ENCODE results near the gene SEC22C.

Gene SEC22C

GRCh38 chr3:42498034-42498433 lies 83.7 kb downstream of the SEC22C start:
- DNase-seq (ENCODE audit: low spot score), result no peak
